B cell (primary cell): ENCODE data around the gene ISM1.

Source experiments
- CTCF ChIP-seq: fragments of 200-600 bp; IDR thresholded peaks from one replicate; pipeline ENCODE4 v1.8.0; 2022; ENCODE audit warnings: antibody characterized with exemption, mild to moderate bottlenecking
- EZH2 ChIP-seq: IDR thresholded peaks from 2 replicates; pipeline ENCODE4 v1.6.1; 2012; ENCODE audit warnings: borderline replicate concordance, low read depth, mild to moderate bottlenecking, moderate library complexity, low read length; ENCODE audit not compliant: insufficient read depth, poor library complexity, severe bottlenecking

DNA sequence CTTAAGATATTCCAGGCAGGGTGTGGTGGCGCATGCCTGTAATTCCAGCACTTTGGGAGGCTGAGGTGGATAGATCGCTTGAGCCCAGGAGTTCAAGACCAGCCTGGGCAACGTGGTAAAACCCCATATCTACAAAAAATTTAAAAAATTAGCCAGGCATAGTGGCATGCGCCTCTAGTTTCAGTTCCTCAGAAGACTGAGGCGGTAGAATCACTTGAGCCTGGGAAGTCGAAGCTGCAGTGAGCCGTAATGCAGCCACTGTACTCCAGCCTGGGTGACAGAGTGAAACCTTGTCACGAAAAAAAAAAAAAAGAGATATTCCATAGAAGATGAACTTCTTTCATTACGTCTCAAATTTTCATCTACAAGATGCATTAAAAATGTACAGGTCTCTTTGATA is 46.7 kb upstream of the ISM1 start:
- TF ChIP-seq CTCF = no peak
- TF ChIP-seq EZH2 = no peak
